ENCODE results near the gene ZNF768. TPM values are rescaled to one million over a fixed set of nuclear protein-coding genes. Genes with fewer than 3 reads are reported as not detected.

The ZNF768 gene
- total RNA-seq, 1 experiment from 2014 or later = 68.3 TPM

DNA sequence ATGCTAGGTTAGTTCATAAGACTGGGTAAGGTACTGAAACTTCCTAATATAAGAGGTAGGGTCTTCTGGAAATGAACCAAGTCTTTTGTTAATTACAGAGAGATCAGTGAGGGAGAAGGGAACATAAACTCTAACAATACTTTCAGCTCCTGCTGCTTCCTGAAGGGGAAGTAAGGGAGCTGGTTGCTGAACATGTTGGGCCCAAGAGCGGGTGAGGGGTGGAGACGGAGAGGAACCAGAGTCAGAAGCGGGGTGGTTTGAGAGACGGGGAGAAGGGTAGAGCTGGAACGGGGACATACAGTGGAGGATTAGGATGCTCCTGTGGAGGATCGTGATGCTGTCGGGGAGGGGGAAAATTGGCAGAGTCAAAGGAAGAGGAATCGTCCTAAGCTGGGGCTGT is 19.7 kb upstream of the ZNF768 start:
- Histone ChIP-seq H3K27ac (ENCODE audit: low read length) (no peak overlapping the region), H3K9me3 (ENCODE audit: control insufficient read depth, insufficient read depth, low read depth, low read length) (no peaks in the 10 kb centered on the region), H3K27me3 (ENCODE audit: control insufficient read depth, insufficient read depth, low read length) (no peaks in the 10 kb centered on the region), H3K4me3 (ENCODE audit: low read depth in 2 of 2, low read length in 2 of 2) (no peak overlapping the region), H3K4me1 (ENCODE audit: control insufficient read depth, insufficient read depth, low read length) (peaks cover 4% of the 10 kb centered on the region), H3K36me3 (ENCODE audit: control insufficient read depth, insufficient read depth, low read length) (no peaks in the 10 kb centered on the region)
- ChIA-PET POLR2A (no interaction called here), CTCF (no interaction called here)
- ATAC-seq (no peak), DNase-seq (ENCODE audit: low read depth, low spot score) (no peak)
- in situ Hi-C loops (cut with HindIII; ENCODE audit: low pct_unique_long_range_greater_than_20kb, low sequenced_read_pairs) (no loop called here), intact Hi-C loops (cut with micrococcal nuclease; ENCODE audit: unreplicated experiment) (no loop called here)
- no TSS peak for BruUV-seq (replicated peaks)
- TF ChIP-seq SIN3A (IDR thresholded peaks at IDR 0.05; ENCODE audit: borderline replicate concordance, insufficient read depth, low read depth, low read length) (no peak), POLR2AphosphoS5 (IDR thresholded peaks at IDR 0.05; ENCODE audit: low read depth, low read length) (no peak), TCF7L2 (IDR thresholded peaks at IDR 0.05; ENCODE audit: low read depth, low read length) (no peak)
- TF ChIP-seq, protein P1, sequence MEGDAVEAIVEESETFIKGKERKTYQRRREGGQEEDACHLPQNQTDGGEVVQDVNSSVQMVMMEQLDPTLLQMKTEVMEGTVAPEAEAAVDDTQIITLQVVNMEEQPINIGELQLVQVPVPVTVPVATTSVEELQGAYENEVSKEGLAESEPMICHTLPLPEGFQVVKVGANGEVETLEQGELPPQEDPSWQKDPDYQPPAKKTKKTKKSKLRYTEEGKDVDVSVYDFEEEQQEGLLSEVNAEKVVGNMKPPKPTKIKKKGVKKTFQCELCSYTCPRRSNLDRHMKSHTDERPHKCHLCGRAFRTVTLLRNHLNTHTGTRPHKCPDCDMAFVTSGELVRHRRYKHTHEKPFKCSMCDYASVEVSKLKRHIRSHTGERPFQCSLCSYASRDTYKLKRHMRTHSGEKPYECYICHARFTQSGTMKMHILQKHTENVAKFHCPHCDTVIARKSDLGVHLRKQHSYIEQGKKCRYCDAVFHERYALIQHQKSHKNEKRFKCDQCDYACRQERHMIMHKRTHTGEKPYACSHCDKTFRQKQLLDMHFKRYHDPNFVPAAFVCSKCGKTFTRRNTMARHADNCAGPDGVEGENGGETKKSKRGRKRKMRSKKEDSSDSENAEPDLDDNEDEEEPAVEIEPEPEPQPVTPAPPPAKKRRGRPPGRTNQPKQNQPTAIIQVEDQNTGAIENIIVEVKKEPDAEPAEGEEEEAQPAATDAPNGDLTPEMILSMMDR (IDR thresholded peaks at IDR 0.05) = no peak
- TF ChIP-seq, protein P2, sequence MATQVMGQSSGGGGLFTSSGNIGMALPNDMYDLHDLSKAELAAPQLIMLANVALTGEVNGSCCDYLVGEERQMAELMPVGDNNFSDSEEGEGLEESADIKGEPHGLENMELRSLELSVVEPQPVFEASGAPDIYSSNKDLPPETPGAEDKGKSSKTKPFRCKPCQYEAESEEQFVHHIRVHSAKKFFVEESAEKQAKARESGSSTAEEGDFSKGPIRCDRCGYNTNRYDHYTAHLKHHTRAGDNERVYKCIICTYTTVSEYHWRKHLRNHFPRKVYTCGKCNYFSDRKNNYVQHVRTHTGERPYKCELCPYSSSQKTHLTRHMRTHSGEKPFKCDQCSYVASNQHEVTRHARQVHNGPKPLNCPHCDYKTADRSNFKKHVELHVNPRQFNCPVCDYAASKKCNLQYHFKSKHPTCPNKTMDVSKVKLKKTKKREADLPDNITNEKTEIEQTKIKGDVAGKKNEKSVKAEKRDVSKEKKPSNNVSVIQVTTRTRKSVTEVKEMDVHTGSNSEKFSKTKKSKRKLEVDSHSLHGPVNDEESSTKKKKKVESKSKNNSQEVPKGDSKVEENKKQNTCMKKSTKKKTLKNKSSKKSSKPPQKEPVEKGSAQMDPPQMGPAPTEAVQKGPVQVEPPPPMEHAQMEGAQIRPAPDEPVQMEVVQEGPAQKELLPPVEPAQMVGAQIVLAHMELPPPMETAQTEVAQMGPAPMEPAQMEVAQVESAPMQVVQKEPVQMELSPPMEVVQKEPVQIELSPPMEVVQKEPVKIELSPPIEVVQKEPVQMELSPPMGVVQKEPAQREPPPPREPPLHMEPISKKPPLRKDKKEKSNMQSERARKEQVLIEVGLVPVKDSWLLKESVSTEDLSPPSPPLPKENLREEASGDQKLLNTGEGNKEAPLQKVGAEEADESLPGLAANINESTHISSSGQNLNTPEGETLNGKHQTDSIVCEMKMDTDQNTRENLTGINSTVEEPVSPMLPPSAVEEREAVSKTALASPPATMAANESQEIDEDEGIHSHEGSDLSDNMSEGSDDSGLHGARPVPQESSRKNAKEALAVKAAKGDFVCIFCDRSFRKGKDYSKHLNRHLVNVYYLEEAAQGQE (IDR thresholded peaks at IDR 0.05; ENCODE audit: insufficient read depth in 1 of 2, low read depth in 2 of 2, low read length in 1 of 2) = no peak

DNA sequence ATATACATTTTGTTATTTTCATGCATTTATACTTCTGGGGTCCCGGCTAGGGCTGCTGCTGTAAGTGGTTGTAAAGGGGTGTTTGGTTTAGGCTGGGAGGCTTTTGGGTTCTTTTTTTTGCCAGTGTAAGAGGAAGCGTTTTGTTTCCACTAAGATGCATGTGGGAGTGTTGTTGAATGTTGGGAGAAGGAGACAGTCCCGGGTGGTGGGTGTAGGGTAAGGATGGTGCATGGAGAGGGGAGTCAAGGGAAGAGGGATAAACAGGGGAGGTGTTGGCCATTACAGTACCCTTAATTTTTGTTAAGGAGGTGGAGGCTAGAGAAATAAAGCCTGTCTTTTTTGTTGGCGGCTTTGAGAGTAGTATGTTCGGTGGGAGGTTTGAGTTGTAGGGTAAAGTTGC is 16.7 kb upstream of the ZNF768 start:
- no peak overlapping the region for H3K27ac ChIP-seq (ENCODE audit: low read length)
- ATAC-seq (no peak), DNase-seq (ENCODE audit: low read depth, low spot score) (no peak)
- in situ Hi-C loops (cut with HindIII; ENCODE audit: low pct_unique_long_range_greater_than_20kb, low sequenced_read_pairs) = no loop called here
- peaks cover 4% of the 10 kb centered on the region for H3K4me1 ChIP-seq (ENCODE audit: control insufficient read depth, insufficient read depth, low read length)
- no TSS peak for BruUV-seq (replicated peaks)
- TF ChIP-seq TCF7L2 (IDR thresholded peaks at IDR 0.05; ENCODE audit: low read depth, low read length) = no peak
- TF ChIP-seq, protein P2 (IDR thresholded peaks at IDR 0.05; ENCODE audit: insufficient read depth in 1 of 2, low read depth in 2 of 2, low read length in 1 of 2) = no peak
- H3K9me3 ChIP-seq (ENCODE audit: control insufficient read depth, insufficient read depth, low read depth, low read length) = no peaks in the 10 kb centered on the region
- no peaks in the 10 kb centered on the region for H3K27me3 ChIP-seq (ENCODE audit: control insufficient read depth, insufficient read depth, low read length)
- CTCF ChIA-PET = no interaction called here
- H3K36me3 ChIP-seq (ENCODE audit: control insufficient read depth, insufficient read depth, low read length) = no peaks in the 10 kb centered on the region
- intact Hi-C loops (cut with micrococcal nuclease; ENCODE audit: unreplicated experiment) = no loop called here
- no peak overlapping the region for H3K4me3 ChIP-seq (ENCODE audit: low read depth in 2 of 2, low read length in 2 of 2)
- POLR2A ChIA-PET = no interaction called here
